ENCODE results near the gene GSE1.

DNA sequence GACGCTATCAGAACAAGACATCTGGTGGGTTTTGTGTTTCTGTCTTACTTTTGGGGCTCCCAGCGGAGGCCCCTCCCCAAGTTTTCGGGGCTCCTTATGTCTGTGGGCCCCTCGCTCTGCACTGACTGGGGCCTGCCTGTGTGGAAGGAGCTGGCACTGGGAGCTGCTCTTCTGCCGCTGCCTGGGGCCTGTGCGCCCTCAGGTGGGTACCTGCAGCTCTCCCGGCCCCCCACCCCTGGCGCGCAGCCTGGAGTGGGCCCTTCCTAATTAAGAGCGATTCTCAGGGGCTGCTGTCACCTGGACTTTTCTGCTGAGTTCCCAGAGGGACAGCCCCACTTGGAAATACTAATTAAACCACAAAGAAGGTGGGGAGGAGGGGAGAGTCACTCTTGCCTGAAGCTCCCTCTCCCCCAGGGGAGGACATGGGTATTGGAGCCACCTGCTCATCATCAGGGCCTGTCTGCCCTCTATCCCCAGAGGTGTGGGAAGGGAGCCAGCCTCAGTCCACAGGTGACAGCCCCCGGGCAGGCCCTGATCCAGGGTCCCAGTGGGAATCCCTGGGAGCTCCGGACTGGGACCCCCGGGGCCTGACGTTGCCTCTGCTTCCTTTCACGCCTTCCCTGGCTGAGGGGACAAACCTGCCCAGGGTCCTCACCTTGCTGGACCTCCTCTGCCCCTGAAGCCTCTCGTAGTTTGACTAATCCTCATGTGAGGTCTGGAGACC, 36.5 kb downstream of the GSE1 start:
- TF ChIP-seq POLR2A (IDR thresholded peaks at IDR 0.05; ENCODE audit: low read length): no peak
- no peak for TF ChIP-seq GATA1 (IDR thresholded peaks at IDR 0.05; ENCODE audit: low read depth, low read length)
